Erythroblast (primary cell): Measurements from ENCODE around the gene KAZN.

ENCODE experiments used
- GATA1 ChIP-seq: IDR thresholded peaks from 2 replicates; pipeline ENCODE4 v1.6.1; 2011; ENCODE audit warnings: low read depth, mild to moderate bottlenecking, control low read depth, low read length, moderate library complexity
- POLR2A ChIP-seq: IDR thresholded peaks from 2 replicates; pipeline ENCODE4 v1.6.1; 2011; ENCODE audit warnings: mild to moderate bottlenecking, low read length

DNA sequence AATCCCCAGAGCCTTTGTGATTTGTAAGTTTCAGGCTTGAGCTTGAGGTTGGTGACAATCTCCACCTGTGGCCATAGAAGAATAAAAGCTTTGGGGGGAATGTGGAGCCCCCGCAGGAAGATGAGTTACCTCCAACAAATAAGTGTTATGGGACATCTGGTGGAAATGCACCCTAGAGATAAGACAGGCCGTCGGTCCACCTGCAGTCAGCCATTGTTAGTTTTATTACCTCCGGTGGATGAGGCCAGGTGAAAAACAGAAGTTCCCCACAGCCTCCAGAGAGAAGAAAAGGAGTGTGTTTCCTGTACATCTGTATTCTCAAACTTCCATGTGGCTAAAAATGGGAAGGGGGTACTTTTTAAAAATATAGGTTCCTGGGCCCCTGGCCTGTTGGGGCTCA, 137.4 kb downstream of the KAZN start:
- no peak for TF ChIP-seq POLR2A
- TF ChIP-seq GATA1: no peak
